GM12874 (cell line): ENCODE measurements around the gene MEN1.

Experiments used
- CTCF ChIP-seq: IDR thresholded peaks from 2 replicates; pipeline ENCODE4 v1.5.1; 2011; ENCODE audit warnings: low read depth, mild to moderate bottlenecking, control low read depth, low read length, moderate library complexity; ENCODE audit not compliant: insufficient read depth

The MEN1 gene

GRCh38 chr11:64833198-64833502 lies 22.8 kb upstream of the MEN1 start:
- TF ChIP-seq CTCF: no peak

GRCh38 chr11:64832467-64833197 lies 22.3 kb upstream of the MEN1 start:
- TF ChIP-seq CTCF: no peak

GRCh38 chr11:64831411-64831891 lies 21.1 kb upstream of the MEN1 start:
- no peak for TF ChIP-seq CTCF

- TF ChIP-seq CTCF: no peak
These were observed 19.3 kb upstream of the MEN1 start for GRCh38 chr11:64829536-64830251.

GRCh38 chr11:64827451-64827839 lies 17.1 kb upstream of the MEN1 start:
- no peak for TF ChIP-seq CTCF

GRCh38 chr11:64826578-64827450 lies 16.5 kb upstream of the MEN1 start:
- TF ChIP-seq CTCF: no peak

- TF ChIP-seq CTCF: no peak
These were observed 15.7 kb upstream of the MEN1 start for GRCh38 chr11:64826062-64826461.
